ENCODE measurements around the gene GPC1.
A peak's percentile ranks its signal among the peaks of the same experiment; 100 is the strongest.
"Not testable (repeated sequence)": the region's sequence is repeated elsewhere in the genome, so short reads cannot be mapped to it uniquely, and the experiment has no call there.

GPC1 gene

DNA sequence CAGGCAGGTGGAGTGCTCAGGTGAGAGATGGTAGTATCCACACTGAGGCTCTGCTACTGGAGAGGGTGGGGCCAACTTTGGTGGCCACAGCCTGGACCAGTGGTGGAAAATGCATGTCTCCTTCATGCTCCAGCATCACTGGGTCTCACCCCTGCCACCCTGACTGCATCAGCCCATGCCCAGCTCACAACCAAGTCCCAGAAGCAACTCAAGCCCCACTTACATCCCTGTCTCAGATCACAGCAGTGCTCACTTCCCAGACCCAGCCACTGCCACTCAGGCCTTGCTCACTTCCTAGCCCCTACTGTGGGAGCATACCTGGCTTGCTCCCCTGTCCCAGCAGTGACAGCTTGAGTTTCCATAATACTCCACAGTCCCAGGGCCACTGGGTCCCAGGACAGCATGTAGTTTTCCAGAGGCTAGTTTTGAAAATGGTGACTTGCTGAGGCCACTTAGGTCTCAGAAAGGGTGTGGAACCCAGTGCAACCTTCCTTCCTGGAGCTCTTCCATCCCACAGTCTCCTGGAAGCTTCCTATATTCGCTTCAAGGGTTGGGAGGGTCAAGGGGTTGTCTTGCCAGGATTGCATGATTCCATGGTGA is 58.8 kb downstream of the GPC1 start:
- H3K4me3 ChIP-seq (ENCODE audit: low read depth, low read length, poor library complexity, severe bottlenecking): no peak overlapping the region
- H3F3A ChIP-seq (ENCODE audit: insufficient read depth, low read length): no peaks in the 10 kb centered on the region
- no peak overlapping the region for H3K9ac ChIP-seq (ENCODE audit: low read length)
- no peak overlapping the region for H3K4me2 ChIP-seq (ENCODE audit: low read length)
- no peaks in the 10 kb centered on the region for H3K79me2 ChIP-seq (ENCODE audit: insufficient read depth, low read length)
- H3K4me1 ChIP-seq (ENCODE audit: insufficient read depth, low read length, severe bottlenecking): no peaks in the 10 kb centered on the region
- peaks cover 11% of the 10 kb centered on the region; the same call in 1 of the 2 replicates for H3K9me3 ChIP-seq (ENCODE audit: low read length)
- no peaks in the 10 kb centered on the region for H4K20me1 ChIP-seq (ENCODE audit: insufficient read depth, low read length)
- TF ChIP-seq EZH2 (IDR thresholded peaks at IDR 0.05; ENCODE audit: borderline replicate concordance, low read length): no peak
- no peaks in the 10 kb centered on the region; the same call in 1 of the 2 replicates for H3K36me3 ChIP-seq (ENCODE audit: insufficient read depth, low read length)
- no peaks in the 10 kb centered on the region for H3K9me2 ChIP-seq (ENCODE audit: low read depth, low read length)
- no peak overlapping the region for H3K27ac ChIP-seq (ENCODE audit: low read depth, low read length, poor library complexity, severe bottlenecking)
- H3K27me3 ChIP-seq (ENCODE audit: insufficient read depth, low read length): no peaks in the 10 kb centered on the region
- no peak overlapping the region for H2AFZ ChIP-seq (ENCODE audit: low read length)

DNA sequence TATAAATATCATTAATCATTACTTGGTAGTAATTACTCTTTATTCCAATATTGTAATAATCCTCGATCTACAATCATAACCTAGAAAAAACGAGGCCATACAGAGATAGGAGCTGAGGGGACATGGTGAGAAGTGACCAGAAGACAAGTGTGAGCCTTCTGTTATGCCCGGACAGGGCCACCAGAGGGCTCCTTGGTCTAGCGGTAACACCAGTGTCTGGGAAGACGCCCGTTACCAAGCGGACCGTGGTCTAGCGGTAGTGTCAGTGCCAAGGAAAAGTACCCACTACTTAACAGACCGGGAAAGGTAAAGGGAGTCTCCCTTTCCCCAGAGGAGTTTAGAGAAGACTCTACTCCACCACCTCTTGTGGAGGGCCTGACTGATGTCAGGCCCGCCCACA is 59.5 kb downstream of the GPC1 start:
- H3K27me3 ChIP-seq (ENCODE audit: insufficient read depth, low read length); H3K27ac ChIP-seq (ENCODE audit: low read depth, low read length, poor library complexity, severe bottlenecking); H3F3A ChIP-seq (ENCODE audit: insufficient read depth, low read length); H3K79me2 ChIP-seq (ENCODE audit: insufficient read depth, low read length); H4K20me1 ChIP-seq (ENCODE audit: insufficient read depth, low read length); H3K4me3 ChIP-seq (ENCODE audit: low read depth, low read length, poor library complexity, severe bottlenecking); H2AFZ ChIP-seq (ENCODE audit: low read length); H3K36me3 ChIP-seq (ENCODE audit: insufficient read depth, low read length); H3K9me2 ChIP-seq (ENCODE audit: low read depth, low read length); H3K4me1 ChIP-seq (ENCODE audit: insufficient read depth, low read length, severe bottlenecking); H3K4me2 ChIP-seq (ENCODE audit: low read length); H3K9ac ChIP-seq (ENCODE audit: low read length): not testable (repeated sequence)
- peaks cover 11% of the 10 kb centered on the region; the same call in 1 of the 2 replicates for H3K9me3 ChIP-seq (ENCODE audit: low read length)
- TF ChIP-seq, protein P1, sequence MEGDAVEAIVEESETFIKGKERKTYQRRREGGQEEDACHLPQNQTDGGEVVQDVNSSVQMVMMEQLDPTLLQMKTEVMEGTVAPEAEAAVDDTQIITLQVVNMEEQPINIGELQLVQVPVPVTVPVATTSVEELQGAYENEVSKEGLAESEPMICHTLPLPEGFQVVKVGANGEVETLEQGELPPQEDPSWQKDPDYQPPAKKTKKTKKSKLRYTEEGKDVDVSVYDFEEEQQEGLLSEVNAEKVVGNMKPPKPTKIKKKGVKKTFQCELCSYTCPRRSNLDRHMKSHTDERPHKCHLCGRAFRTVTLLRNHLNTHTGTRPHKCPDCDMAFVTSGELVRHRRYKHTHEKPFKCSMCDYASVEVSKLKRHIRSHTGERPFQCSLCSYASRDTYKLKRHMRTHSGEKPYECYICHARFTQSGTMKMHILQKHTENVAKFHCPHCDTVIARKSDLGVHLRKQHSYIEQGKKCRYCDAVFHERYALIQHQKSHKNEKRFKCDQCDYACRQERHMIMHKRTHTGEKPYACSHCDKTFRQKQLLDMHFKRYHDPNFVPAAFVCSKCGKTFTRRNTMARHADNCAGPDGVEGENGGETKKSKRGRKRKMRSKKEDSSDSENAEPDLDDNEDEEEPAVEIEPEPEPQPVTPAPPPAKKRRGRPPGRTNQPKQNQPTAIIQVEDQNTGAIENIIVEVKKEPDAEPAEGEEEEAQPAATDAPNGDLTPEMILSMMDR (IDR thresholded peaks at IDR 0.05; ENCODE audit: low read length): peak; percentile 22; the same call in 1 of the 2 replicates

DNA sequence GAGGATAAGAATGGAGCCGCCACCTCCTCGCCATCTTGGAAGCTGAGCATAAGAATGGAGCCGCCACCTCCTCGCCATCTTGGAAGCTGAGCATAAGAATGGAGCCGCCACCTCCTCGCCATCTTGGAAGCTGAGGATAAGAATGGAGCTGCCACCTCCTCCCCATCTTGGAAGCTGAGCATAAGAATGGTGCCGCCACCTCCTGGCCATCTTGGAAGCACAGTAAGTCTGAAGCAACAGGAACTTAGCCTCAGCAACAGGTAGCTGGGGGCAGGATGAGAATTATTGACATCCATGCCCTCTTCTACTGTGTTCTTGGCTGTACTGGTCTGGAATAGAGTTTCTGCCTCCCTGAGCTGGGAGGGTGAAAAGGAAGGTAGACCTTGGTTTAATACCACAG is 61.6 kb downstream of the GPC1 start:
- H3K9ac ChIP-seq (ENCODE audit: low read length); H4K20me1 ChIP-seq (ENCODE audit: insufficient read depth, low read length); H3K9me2 ChIP-seq (ENCODE audit: low read depth, low read length); H3K9me3 ChIP-seq (ENCODE audit: low read length); H3K4me3 ChIP-seq (ENCODE audit: low read depth, low read length, poor library complexity, severe bottlenecking); H3K79me2 ChIP-seq (ENCODE audit: insufficient read depth, low read length); H3K36me3 ChIP-seq (ENCODE audit: insufficient read depth, low read length); H3F3A ChIP-seq (ENCODE audit: insufficient read depth, low read length); H2AFZ ChIP-seq (ENCODE audit: low read length); H3K27me3 ChIP-seq (ENCODE audit: insufficient read depth, low read length); H3K4me1 ChIP-seq (ENCODE audit: insufficient read depth, low read length, severe bottlenecking); H3K27ac ChIP-seq (ENCODE audit: low read depth, low read length, poor library complexity, severe bottlenecking); H3K4me2 ChIP-seq (ENCODE audit: low read length): not testable (repeated sequence)
- TF ChIP-seq, protein P1 (IDR thresholded peaks at IDR 0.05; ENCODE audit: low read length): peak; percentile 23; the same call in 1 of the 2 replicates
